Smooth muscle cell (in vitro differentiated cells): ENCODE data around the gene ADORA1. TPM values are rescaled to one million over a fixed set of nuclear protein-coding genes. Genes with fewer than 3 reads are reported as not detected.

Source experiments
- DNase-seq: peaks from one replicate; lab custom pipeline; 2025; ENCODE audit not compliant: unreplicated experiment; lab: John Stamatoyannopoulos, UW
- H2AFZ ChIP-seq: fragments of 200-600 bp; sonication (generic); 2 replicates; pipeline ENCODE4 v1.6.0; 2016; ENCODE audit warnings: antibody characterized with exemption, low read depth, mild to moderate bottlenecking
- H3F3A ChIP-seq: fragments of 200-600 bp; sonication (generic); 2 replicates; pipeline ENCODE4 v1.6.0; 2017; ENCODE audit warnings: antibody characterized with exemption, low read depth
- H3K27ac ChIP-seq: fragments of 200-600 bp; sonication (generic); 2 replicates; pipeline ENCODE4 v1.5.1; 2016; ENCODE audit warnings: low read depth, mild to moderate bottlenecking
- H3K27me3 ChIP-seq: fragments of 200-600 bp; sonication (generic); 2 replicates; pipeline ENCODE4 v1.6.1; 2016; ENCODE audit warnings: low read depth, mild to moderate bottlenecking
- H3K36me3 ChIP-seq: fragments of 200-600 bp; sonication (generic); 2 replicates; pipeline ENCODE4 v1.5.1; 2016; ENCODE audit warnings: low read depth
- H3K4me1 ChIP-seq: fragments of 200-600 bp; sonication (generic); 2 replicates; pipeline ENCODE4 v1.5.1; 2016; ENCODE audit warnings: low read depth
- H3K4me2 ChIP-seq: fragments of 200-600 bp; sonication (generic); 2 replicates; pipeline ENCODE4 v1.6.0; 2016; ENCODE audit warnings: mild to moderate bottlenecking
- H3K4me3 ChIP-seq: fragments of 200-600 bp; sonication (generic); 2 replicates; pipeline ENCODE4 v1.5.1; 2016; ENCODE audit warnings: mild to moderate bottlenecking
- H3K79me2 ChIP-seq: fragments of 200-600 bp; sonication (generic); 2 replicates; pipeline ENCODE4 v1.6.0; 2016; ENCODE audit warnings: low read depth, mild to moderate bottlenecking
- H3K9ac ChIP-seq: fragments of 200-600 bp; sonication (generic); 2 replicates; pipeline ENCODE4 v1.6.0; 2016; ENCODE audit warnings: low read depth
- H3K9me3 ChIP-seq: fragments of 200-600 bp; sonication (generic); replicated peaks from 2 replicates; pipeline ENCODE4 v1.5.1; 2016; ENCODE audit warnings: low read depth
- H4K20me1 ChIP-seq: fragments of 200-600 bp; sonication (generic); 2 replicates; pipeline ENCODE4 v1.6.0; 2016; ENCODE audit warnings: low read depth
- WGBS: methylation state at CpG from one replicate; pipeline ENCODE4 v1.1.7; 2016; ENCODE audit warnings: low lambda C conversion rate; 5-methylcytosine and 5-hydroxymethylcytosine counted together
- polyA plus RNA-seq: library from polyadenylated mRNA; unstranded; fragments of >200 nt; fragmentation: Nextera tagmentation; extraction: Ambion mirVana; gene quantifications from 2 replicates; pipeline ENCODE4 v1.2.1, GENCODE V29; 2016
- total RNA-seq: library from RNA; depleted of rRNA; stranded (reverse); fragments of >200 nt; gene quantifications from 2 replicates; pipeline ENCODE4 v1.2.3, GENCODE V29; 2014
- TF ChIP-seq, protein P1 (sequence below): fragments of 200-600 bp; sonication (generic); IDR thresholded peaks from 2 replicates; pipeline ENCODE4 v1.5.1; 2017; ENCODE audit warnings: borderline replicate concordance, mild to moderate bottlenecking, antibody characterized with exemption; ENCODE audit not compliant: insufficient read depth, poor library complexity, severe bottlenecking

The ADORA1 gene
- total and polyA plus RNA-seq, 2 experiments from 2014 or later = 16.0 to 18.0 TPM

DNA sequence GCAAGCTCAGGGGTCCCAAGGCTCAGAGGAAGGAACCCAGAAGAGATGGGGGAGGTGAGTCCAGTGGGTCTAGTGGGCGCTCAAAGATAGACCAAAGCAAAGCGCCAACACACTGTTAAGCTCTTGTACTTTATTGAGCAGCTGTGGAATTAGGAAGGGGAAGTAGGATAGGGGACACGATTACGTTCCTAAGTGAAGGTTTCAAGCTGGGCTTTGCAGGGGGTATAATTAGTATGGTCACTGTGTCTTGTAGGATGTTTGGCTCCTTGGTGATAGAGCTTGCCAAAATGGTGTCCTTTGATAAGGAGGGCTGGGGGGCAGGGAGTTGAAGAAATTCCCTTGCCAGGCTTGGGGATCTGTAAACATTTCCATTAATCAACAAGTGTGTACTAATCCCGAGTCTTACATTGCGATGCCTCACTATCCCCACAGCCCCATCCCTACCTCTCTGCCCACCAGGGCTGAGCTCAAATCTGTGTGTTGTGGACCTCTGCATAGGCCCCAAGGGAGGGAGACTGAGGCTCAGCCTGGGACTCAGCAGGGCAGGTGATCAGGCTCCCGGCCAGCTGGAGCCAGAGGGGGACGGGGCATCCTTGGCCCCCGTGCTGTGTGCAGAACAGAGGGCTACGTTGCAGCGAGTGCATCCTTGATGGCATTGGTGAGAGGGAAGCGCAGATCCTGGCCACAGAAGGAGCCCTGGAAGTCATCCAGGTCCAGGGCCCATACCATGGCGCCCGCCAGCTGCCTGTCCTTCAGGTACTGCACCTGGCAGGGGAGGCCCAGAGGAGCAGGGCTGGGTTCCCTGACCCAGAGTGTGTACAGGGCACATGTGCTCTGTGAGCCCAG, 51.5 kb downstream of the ADORA1 start:
- no peaks in the 10 kb centered on the region for H3K27me3 ChIP-seq
- no peaks in the 10 kb centered on the region for H4K20me1 ChIP-seq
- no peak overlapping the region for H3K4me3 ChIP-seq
- H3K36me3 ChIP-seq = no peaks in the 10 kb centered on the region
- peaks cover 34% of the 10 kb centered on the region for H3K4me1 ChIP-seq
- DNase-seq = no peak
- peaks cover 10% of the 10 kb centered on the region for H3F3A ChIP-seq
- TF ChIP-seq, protein P1, sequence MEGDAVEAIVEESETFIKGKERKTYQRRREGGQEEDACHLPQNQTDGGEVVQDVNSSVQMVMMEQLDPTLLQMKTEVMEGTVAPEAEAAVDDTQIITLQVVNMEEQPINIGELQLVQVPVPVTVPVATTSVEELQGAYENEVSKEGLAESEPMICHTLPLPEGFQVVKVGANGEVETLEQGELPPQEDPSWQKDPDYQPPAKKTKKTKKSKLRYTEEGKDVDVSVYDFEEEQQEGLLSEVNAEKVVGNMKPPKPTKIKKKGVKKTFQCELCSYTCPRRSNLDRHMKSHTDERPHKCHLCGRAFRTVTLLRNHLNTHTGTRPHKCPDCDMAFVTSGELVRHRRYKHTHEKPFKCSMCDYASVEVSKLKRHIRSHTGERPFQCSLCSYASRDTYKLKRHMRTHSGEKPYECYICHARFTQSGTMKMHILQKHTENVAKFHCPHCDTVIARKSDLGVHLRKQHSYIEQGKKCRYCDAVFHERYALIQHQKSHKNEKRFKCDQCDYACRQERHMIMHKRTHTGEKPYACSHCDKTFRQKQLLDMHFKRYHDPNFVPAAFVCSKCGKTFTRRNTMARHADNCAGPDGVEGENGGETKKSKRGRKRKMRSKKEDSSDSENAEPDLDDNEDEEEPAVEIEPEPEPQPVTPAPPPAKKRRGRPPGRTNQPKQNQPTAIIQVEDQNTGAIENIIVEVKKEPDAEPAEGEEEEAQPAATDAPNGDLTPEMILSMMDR = no peak
- no peaks in the 10 kb centered on the region for H3K9me3 ChIP-seq
- peak overlapping the region; percentile 67 for H3K4me2 ChIP-seq
- 81% methylated on average over 14 of the region's 14 CpGs for WGBS
- peak overlapping the region; percentile 88 for H3K27ac ChIP-seq
- H2AFZ ChIP-seq = no peak overlapping the region
- no peak overlapping the region for H3K9ac ChIP-seq
- H3K79me2 ChIP-seq = no peaks in the 10 kb centered on the region

DNA sequence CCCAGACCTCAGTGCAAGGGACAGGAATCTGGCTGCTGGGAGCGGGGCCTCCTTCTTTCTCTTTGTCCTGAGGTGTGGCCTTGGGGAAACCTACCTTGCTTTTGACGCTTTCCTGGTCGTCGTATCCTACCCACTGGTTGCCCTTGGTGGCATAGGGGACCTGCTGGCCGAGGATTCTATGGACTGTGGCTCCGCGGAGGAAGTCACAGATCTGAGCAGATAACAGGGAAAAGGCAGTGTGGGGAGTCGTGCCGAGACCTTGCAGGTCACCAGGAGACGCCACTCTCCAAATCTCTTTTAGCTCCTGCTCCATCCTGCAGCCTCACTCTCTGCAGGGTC, 52.1 kb downstream of the ADORA1 start:
- Histone ChIP-seq H3K27ac (no peak overlapping the region), H3K9ac (no peak overlapping the region), H3K4me3 (no peak overlapping the region), H3K79me2 (no peaks in the 10 kb centered on the region), H3K36me3 (no peaks in the 10 kb centered on the region), H3K9me3 (no peaks in the 10 kb centered on the region), H3F3A (peaks cover 10% of the 10 kb centered on the region), H3K27me3 (no peaks in the 10 kb centered on the region), H3K4me2 (no peak overlapping the region), H4K20me1 (no peaks in the 10 kb centered on the region), H3K4me1 (peaks cover 34% of the 10 kb centered on the region), H2AFZ (no peak overlapping the region)
- 86% methylated on average over 10 of the region's 10 CpGs for WGBS
- DNase-seq = no peak
- TF ChIP-seq, protein P1 = no peak

DNA sequence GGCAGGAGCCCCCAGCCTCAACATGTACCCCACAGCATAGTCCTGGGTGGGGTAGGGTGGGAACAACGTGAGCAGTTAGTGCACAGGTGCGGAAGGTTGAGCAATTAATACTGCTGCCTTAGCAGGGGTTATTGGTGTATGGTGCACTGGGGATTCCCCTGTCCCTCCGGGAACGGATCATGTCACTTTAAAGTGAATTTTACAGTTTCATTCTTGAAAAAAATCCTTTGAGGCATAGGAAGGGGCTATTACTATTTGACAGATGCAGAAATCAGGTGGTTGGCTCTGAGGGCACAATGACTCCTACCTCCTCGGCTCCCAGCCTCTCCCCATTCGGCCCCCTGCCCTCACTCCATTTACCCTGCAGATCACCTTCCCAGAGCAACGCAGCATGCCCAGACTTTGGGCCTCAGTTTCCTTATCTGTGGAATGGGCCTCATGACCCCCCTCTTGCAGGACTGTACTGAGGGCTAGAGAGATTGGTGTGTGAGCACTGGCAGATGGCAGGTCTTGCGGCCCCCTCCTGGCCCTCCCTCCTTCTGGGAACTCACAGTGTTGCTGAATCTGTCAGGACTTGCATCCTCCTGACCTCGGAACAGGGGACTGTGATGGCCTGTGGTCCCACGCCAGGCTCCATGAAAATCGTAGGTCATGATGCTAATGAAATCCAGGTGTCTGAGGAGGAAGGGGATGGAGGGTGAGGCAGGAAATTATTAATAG, 53.2 kb downstream of the ADORA1 start:
- no peak for DNase-seq
- H3K79me2 ChIP-seq = no peaks in the 10 kb centered on the region
- H3F3A ChIP-seq = peaks cover 10% of the 10 kb centered on the region
- no peak overlapping the region for H3K27ac ChIP-seq
- no peak overlapping the region for H3K4me2 ChIP-seq
- no peak overlapping the region for H2AFZ ChIP-seq
- TF ChIP-seq, protein P1 = no peak
- no peaks in the 10 kb centered on the region for H4K20me1 ChIP-seq
- H3K9me3 ChIP-seq = no peaks in the 10 kb centered on the region
- WGBS = 93% methylated on average over 11 of the region's 11 CpGs
- no peaks in the 10 kb centered on the region for H3K36me3 ChIP-seq
- peaks cover 36% of the 10 kb centered on the region for H3K4me1 ChIP-seq
- no peak overlapping the region for H3K4me3 ChIP-seq
- no peaks in the 10 kb centered on the region for H3K27me3 ChIP-seq
- no peak overlapping the region for H3K9ac ChIP-seq
